K562 (cell line): ENCODE measurements around the gene UCHL5. TPM values are rescaled to one million over a fixed set of nuclear protein-coding genes. Genes with fewer than 3 reads are reported as not detected.

Source experiments
- ARID1B ChIP-seq: fragments of 450-650 bp; IDR thresholded peaks from 2 replicates; pipeline ENCODE4 v1.6.1; 2016; ENCODE audit warnings: antibody characterized with exemption, mild to moderate bottlenecking, inconsistent platforms
- BCOR ChIP-seq: fragments of 450-650 bp; IDR thresholded peaks from 2 replicates; pipeline ENCODE4 v1.6.1; 2016
- BRD9 ChIP-seq: fragments of 450-650 bp; IDR thresholded peaks from 2 replicates; pipeline ENCODE4 v1.6.1; 2018; ENCODE audit warnings: low read depth; ENCODE audit not compliant: partially characterized antibody
- CBX3 ChIP-seq, 2 experiments: IDR thresholded peaks; 1 replicate in 1 of 2; 2 replicates in 1 of 2; pipeline ENCODE4 v1.6.1; 2012; ENCODE audit warnings: inconsistent platforms in 2 of 2, low read length in 2 of 2, borderline replicate concordance in 1 of 2, control low read depth in 1 of 2
- ELF4 ChIP-seq: fragments of 450-650 bp; formaldehyde crosslinking; IDR thresholded peaks from 2 replicates; pipeline ENCODE4 v1.4.0; 2022; ENCODE audit warnings: missing genetic modification characterization
- HCFC1 ChIP-seq: IDR thresholded peaks from 2 replicates; pipeline ENCODE4 v1.6.1; 2012; ENCODE audit warnings: low read depth, low read length, improper control_type of control experiment
- HDAC3 ChIP-seq: fragments of 450-650 bp; IDR thresholded peaks from 2 replicates; pipeline ENCODE4 v1.6.1; 2018; ENCODE audit warnings: borderline replicate concordance, mild to moderate bottlenecking, moderate library complexity; ENCODE audit not compliant: partially characterized antibody
- HMBOX1 ChIP-seq: sonication (generic); IDR thresholded peaks from 2 replicates; pipeline ENCODE4 v1.6.1; 2016
- KAT7 ChIP-seq: sonication (generic); formaldehyde crosslinking; IDR thresholded peaks from 2 replicates; pipeline ENCODE4 v1.8.0; 2022; ENCODE audit warnings: missing genetic modification reagents, mild to moderate bottlenecking, borderline replicate concordance
- MED1 ChIP-seq: sonication (generic); formaldehyde crosslinking; IDR thresholded peaks from 2 replicates; pipeline ENCODE4 v1.8.1; 2023; ENCODE audit warnings: missing genetic modification reagents, borderline replicate concordance
- MYC ChIP-seq, 2 experiments: fragments of 250-450 bp in 1 of 2; sonication (Bioruptor Pico) in 1 of 2; IDR thresholded peaks; 2 replicates each; pipeline versions ENCODE4 v1.5.1 to v1.6.1; 2012 to 2021; ENCODE audit warnings: low read depth in 2 of 2, borderline replicate concordance in 1 of 2, improper control_type of control experiment in 1 of 2, low read length in 1 of 2, mild to moderate bottlenecking in 1 of 2, moderate library complexity in 1 of 2
- RBM25 ChIP-seq: fragments of 200-400 bp; formaldehyde crosslinking; IDR thresholded peaks from 2 replicates; pipeline ENCODE4 v1.6.1; 2018; ENCODE audit warnings: low read length, low read depth, moderate library complexity; ENCODE audit not compliant: severe bottlenecking
- SMARCE1 ChIP-seq: fragments of 450-650 bp; IDR thresholded peaks from 2 replicates; pipeline ENCODE4 v1.7.1; 2016; ENCODE audit warnings: mild to moderate bottlenecking
- TAF9B ChIP-seq: fragments of 450-650 bp; IDR thresholded peaks from 2 replicates; pipeline ENCODE4 v1.6.1; 2018; ENCODE audit warnings: mild to moderate bottlenecking; ENCODE audit not compliant: partially characterized antibody
- THRAP3 ChIP-seq: fragments of 450-650 bp; IDR thresholded peaks from 2 replicates; pipeline ENCODE4 v1.6.1; 2016; ENCODE audit warnings: mild to moderate bottlenecking, inconsistent platforms, borderline replicate concordance
- ZNF134 ChIP-seq: fragments of 250-450 bp; sonication (Bioruptor Pico); conservative IDR thresholded peaks from 2 replicates; pipeline ENCODE4 v1.4.0; 2020
- ZNF174 ChIP-seq: fragments of 250-450 bp; sonication (Bioruptor Pico); IDR thresholded peaks from 2 replicates; pipeline ENCODE4 v1.4.0; 2020; ENCODE audit warnings: mild to moderate bottlenecking
- ZNF764 ChIP-seq: fragments of 250-450 bp; sonication (Bioruptor Pico); IDR thresholded peaks from 2 replicates; pipeline ENCODE4 v1.4.0; 2020; ENCODE audit warnings: low read depth, mild to moderate bottlenecking, moderate library complexity
- polyA plus RNA-seq, 8 experiments: library from polyadenylated mRNA; depleted of rRNA in 4 of 8; stranded (reverse) in 5 of 8; unstranded in 3 of 8; fragments of >200 nt; fragmentation: Nextera tagmentation in 2 of 8; fragmentation: Illumina TruSeq in 1 of 8; extraction: Ambion mirVana in 2 of 8; extraction: Trizol in 1 of 8; gene quantifications; 2 replicates each; pipeline versions ENCODE4 v1.2.1 to v1.2.3, GENCODE V29; 2011 to 2014; ENCODE audit warnings: inconsistent platforms in 1 of 8, missing spikeins in 1 of 8
- total RNA-seq, 7 experiments: library from RNA; depleted of rRNA in 6 of 7; stranded (reverse); fragments of >200 nt in 6 of 7; fragmentation: Illumina TruSeq in 2 of 7; extraction: Trizol in 2 of 7; gene quantifications; 2 replicates each; pipeline versions ENCODE4 v1.2.1 to v1.2.3, GENCODE V29; 2011 to 2021; ENCODE audit warnings: low replicate concordance in 1 of 7
- TF ChIP-seq, protein P1 (sequence below), 2 experiments: fragments of 250-450 bp in 1 of 2; fragments of 450-650 bp in 1 of 2; sonication (Bioruptor Pico) in 1 of 2; IDR thresholded peaks; 2 replicates each; pipeline versions ENCODE4 v1.6.1 to v1.8.0; 2016 to 2021; ENCODE audit warnings: mild to moderate bottlenecking in 2 of 2, moderate library complexity in 2 of 2, missing compliant biosample characterization in 1 of 2, missing genetic modification characterization in 1 of 2
- TF ChIP-seq, protein P2 (sequence below), 2 experiments: IDR thresholded peaks; 2 replicates each; pipeline ENCODE4 v1.6.1; 2011; ENCODE audit warnings: borderline replicate concordance in 1 of 2, control low read depth in 1 of 2, low read depth in 1 of 2, low read length in 1 of 2, mild to moderate bottlenecking in 1 of 2, mixed read lengths in 1 of 2, moderate library complexity in 1 of 2; ENCODE audit not compliant: insufficient read depth in 1 of 2, insufficient read length in 1 of 2, poor library complexity in 1 of 2, severe bottlenecking in 1 of 2; ENCODE audit errors: extremely low read depth in 1 of 2

UCHL5 gene
- total and polyA plus RNA-seq, 9 of the 15 experiments (the other 6 are each of a cell fraction or from before 2014, with no cell fraction given): 61.0 to 206 (median 122) TPM

DNA sequence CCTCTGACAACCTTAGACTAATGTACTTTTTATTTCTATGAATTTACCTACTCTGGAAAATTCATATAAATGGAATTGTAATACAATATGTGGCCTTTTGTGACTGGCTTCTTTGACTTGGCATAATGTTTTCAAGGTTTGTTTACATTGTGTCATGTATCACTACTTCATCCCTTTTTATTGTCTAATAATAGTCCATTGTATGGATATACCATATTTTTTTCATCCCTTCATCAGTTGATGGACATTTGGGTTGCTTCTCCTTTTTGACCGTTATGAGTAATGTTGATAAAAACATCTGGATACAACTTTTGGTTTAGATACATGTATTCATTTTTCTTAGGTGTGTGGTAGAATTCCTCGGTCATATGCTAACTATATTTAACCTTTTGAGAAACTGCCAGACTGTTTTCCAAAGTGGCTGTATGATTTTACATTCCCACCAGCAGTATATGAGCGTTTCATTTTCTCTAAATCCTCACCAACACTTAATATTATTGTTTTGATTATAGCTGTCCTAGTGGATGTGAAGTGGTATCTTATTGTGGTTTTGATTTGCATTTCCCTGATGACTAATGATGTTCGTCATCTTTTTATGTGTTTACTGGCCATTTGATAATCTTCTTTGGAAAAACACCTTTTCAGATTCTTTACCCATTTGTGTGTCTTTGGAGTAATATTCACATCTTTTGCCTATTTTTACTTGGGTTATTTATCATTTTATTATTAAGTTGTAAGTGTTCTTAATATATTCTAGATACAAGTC lies 3.7 kb upstream of the UCHL5 start (continued):
- TF ChIP-seq BRD9 (no peak), MYC (IDR thresholded peaks at IDR 0.05; ENCODE audit: low read depth, low read length) (no peak), MYC (CRISPR knock-in tag; IDR thresholded peaks at IDR 0.05; ENCODE audit: borderline replicate concordance, low read depth) (no peak), SMARCE1 (no peak), KAT7 (no peak), ZNF174 (CRISPR knock-in tag) (no peak), TAF9B (no peak), CBX3 (IDR thresholded peaks at IDR 0.05; ENCODE audit: borderline replicate concordance in 1 of 2, low read length in 2 of 2) (peak in 1 of 2 experiments; percentile 35; a peak in 1 of 3 replicates), HCFC1 (no peak), THRAP3 (no peak), ZNF764 (CRISPR knock-in tag) (no peak), ZNF134 (CRISPR knock-in tag) (peak; percentile 59), MED1 (CRISPR knock-in tag) (no peak), HDAC3 (no peak), RBM25 (peak; percentile 29), ELF4 (CRISPR knock-in tag) (no peak), ARID1B (0 out of 2 replicates have a peak, but pooled peaks have one; percentile 7), HMBOX1 (no peak), BCOR (0 out of 2 replicates have a peak, but pooled peaks have one; percentile 38)
- TF ChIP-seq, protein P1, sequence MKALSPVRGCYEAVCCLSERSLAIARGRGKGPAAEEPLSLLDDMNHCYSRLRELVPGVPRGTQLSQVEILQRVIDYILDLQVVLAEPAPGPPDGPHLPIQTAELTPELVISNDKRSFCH (CRISPR knock-in tag; IDR thresholded peaks at IDR 0.05): no peak
- TF ChIP-seq, protein P1 (tag; IDR thresholded peaks at IDR 0.05): no peak
- TF ChIP-seq, protein P2, sequence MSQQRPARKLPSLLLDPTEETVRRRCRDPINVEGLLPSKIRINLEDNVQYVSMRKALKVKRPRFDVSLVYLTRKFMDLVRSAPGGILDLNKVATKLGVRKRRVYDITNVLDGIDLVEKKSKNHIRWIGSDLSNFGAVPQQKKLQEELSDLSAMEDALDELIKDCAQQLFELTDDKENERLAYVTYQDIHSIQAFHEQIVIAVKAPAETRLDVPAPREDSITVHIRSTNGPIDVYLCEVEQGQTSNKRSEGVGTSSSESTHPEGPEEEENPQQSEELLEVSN (IDR thresholded peaks at IDR 0.05; ENCODE audit: borderline replicate concordance in 1 of 2, extremely low read depth in 1 of 2, insufficient read depth in 1 of 2, insufficient read length in 1 of 2, low read depth in 1 of 2, low read length in 1 of 2, poor library complexity in 1 of 2, severe bottlenecking in 1 of 2): no peak
